Adrenal gland (tissue), 5 donors: Measurements from ENCODE around the gene CDRT4.

ENCODE experiments used
- CTCF ChIP-seq, 6 experiments: fragments of 450-650 bp in 4 of 6; fragments of 200-600 bp in 2 of 6; sonication (generic) in 1 of 6; IDR thresholded peaks; 1 replicate in 5 of 6; 2 replicates in 1 of 6; pipeline versions ENCODE4 v1.5.1 to v1.8.0; 2016 to 2021; ENCODE audit warnings: antibody characterized with exemption in 6 of 6, mild to moderate bottlenecking in 2 of 6, moderate library complexity in 1 of 6
- POLR2A ChIP-seq, 2 donors: fragments of 450-650 bp; IDR thresholded peaks; one replicate each; pipeline ENCODE4 v1.6.1; 2017; ENCODE audit warnings: antibody characterized with exemption in 2 of 2, mild to moderate bottlenecking in 2 of 2, moderate library complexity in 1 of 2
- donor health status: DM: no; HTN: no; CAD: no.

DNA sequence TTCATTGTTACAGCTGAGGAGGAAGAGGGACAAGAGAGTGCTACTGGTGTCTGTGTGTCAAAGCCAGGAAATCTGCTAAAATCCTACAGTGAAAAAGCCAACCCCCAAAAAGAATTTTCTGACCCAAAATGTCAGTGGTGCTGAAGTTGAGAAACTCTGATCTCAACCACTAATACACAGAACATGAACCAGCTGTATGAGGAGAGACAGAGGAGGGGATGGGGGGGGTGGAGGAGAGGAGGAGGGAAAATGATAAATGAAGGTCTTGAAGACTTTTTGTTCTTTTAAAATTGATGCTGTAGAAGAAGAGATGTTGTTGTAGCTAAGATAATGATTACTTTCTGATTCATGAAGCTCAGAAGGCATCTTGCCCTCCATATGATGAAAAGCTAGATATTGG lies 27.4 kb upstream of the CDRT4 start:
- TF ChIP-seq CTCF (IDR thresholded peaks at IDR 0.05) = no peak
- no peak for TF ChIP-seq POLR2A (IDR thresholded peaks at IDR 0.05)
